GM21526 (cell line): ENCODE results near the gene WFDC11.
A peak's percentile ranks its signal among the peaks of the same experiment; 100 is the strongest.

Experiments used
- ATAC-seq: cut with Tn5 transposase; IDR thresholded peaks from one replicate; pipeline ENCODE4 v1.9.1; 2021; ENCODE audit warnings: moderate library complexity; ENCODE audit not compliant: unreplicated experiment, low FRiP score

Gene WFDC11

GRCh38 chr20:45629496-45630100 lies 40.4 kb downstream of the WFDC11 start, which contains the start of gene WFDC10A:
TSS of gene WFDC10A (plus strand) at chr20:45629739. CDS start at chr20:45629814, 75 bp downstream.
- peak; percentile 70 for ATAC-seq

- ATAC-seq = no peak
These were observed 43.5 kb downstream of the WFDC11 start for GRCh38 chr20:45626540-45626939.

GRCh38 chr20:45621593-45621992 lies 48.4 kb downstream of the WFDC11 start:
- ATAC-seq = no peak

- ATAC-seq = no peak
These were observed 52.4 kb downstream of the WFDC11 start for GRCh38 chr20:45617591-45617990.

DNA sequence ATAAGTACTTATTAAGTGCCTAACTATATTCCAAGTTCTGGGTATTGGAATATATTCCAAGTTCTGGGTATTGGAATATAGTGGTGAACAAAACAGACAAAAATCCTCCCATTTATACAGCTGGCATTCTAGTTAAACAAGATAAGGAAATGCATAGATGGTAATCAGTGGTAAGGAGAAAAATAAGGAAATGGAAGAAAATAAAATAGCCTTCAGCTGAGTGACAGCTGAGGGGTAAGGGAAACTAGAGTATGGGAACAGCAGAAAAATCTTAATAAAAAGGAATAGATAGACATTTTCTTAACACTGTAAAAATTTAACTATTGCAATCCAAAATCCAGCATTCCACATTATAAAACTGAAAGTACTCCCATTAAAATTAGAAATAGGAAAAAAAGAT lies 57.7 kb downstream of the WFDC11 start:
- no peak for ATAC-seq

DNA sequence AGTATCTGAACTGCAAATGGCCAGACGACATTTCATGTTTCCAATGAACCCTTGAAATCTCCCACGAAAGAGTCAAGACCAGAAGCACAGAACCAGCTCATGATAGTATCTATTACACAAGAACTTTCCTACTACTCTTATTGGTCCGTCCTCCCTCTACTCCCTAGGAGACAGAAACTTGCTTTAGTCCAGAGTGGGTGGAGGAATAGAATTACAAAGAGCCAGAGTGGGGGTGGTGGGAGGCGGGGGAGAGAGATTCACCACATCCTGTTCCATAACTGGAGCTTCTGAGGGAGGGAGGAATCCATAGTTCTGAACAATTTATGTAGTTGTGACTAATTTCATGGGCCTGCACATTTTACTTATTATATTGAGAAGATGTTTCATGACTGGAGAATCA lies 59.0 kb downstream of the WFDC11 start:
- no peak for ATAC-seq

- ATAC-seq = no peak
These were observed 62.2 kb downstream of the WFDC11 start for GRCh38 chr20:45607810-45608209.
